Keratinocyte (primary cell): ENCODE measurements around the gene TRMO.

Experiments used
- CTCF ChIP-seq, 3 experiments: IDR thresholded peaks in 1 of 3; conservative IDR thresholded peaks in 1 of 3; optimal IDR thresholded peaks in 1 of 3; 2 replicates in 2 of 3; 3 replicates in 1 of 3; pipeline versions ENCODE3 to v1.5.1; 2011; ENCODE audit warnings: low read length in 3 of 3, mild to moderate bottlenecking in 3 of 3, moderate library complexity in 2 of 3, control low read depth in 1 of 3, inconsistent platforms in 1 of 3; ENCODE audit not compliant: insufficient read depth in 2 of 3; ENCODE audit errors: extremely low read depth in 1 of 3
- EZH2 ChIP-seq: IDR thresholded peaks from one replicate; pipeline ENCODE4 v1.6.1; 2012; ENCODE audit warnings: inconsistent platforms, mild to moderate bottlenecking, low read length, moderate library complexity

DNA sequence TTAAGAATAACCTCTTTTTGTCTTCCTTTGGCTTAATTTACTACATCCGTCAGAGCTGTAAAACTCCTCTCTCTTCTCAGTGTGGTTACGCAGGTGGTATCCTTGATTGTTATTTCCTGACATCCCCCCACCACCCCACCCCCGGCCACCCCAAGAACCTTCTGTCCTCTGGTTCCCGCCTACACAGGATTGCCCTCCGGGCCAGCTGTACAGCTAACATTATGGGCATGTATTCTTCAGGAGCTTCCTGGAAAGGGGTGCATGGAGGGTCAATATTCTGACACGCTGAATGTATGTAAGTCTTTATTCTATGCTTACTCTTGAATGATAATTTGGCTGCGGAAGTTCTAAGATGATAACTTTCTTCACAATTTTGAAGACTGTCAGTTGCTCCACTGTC is 47.9 kb upstream of the TRMO start:
- TF ChIP-seq EZH2: no peak
- TF ChIP-seq CTCF (optimal IDR thresholded peaks at IDR 0.05 in 1 of 3, IDR thresholded peaks at IDR 0.05 in 1 of 3, conservative IDR thresholded peaks at IDR 0.05 in 1 of 3; ENCODE audit: extremely low read depth in 1 of 3, insufficient read depth in 2 of 3, low read length in 3 of 3): no peak
